ENCODE measurements around the gene CFAP221.

Gene CFAP221

DNA sequence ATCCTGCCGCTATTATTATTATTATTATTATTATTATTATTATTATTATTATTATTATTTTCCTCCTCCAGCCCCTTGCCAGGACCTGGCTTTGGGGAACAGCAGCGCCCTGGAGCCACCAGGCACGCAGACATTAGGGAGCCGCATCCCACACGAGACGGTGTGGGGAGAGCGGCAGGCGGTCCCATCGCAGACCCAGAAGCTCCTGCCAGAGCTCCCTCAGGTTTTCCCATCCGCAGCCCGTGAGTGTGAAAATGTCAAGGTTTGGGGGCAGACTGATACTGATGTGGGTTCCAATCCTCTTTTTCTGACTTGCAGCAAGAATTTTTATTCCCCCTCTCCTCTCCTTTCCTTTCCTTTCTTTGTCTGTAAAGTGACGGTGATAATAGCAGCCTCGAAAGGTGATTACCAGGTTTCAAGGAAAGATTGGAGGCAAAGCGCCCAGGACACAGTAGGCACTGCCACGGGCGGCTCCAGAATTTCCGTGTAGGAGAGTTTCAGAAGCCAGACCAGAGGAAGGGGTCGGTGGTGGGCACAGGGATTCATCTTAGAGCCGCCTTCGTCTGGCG is 20.8 kb upstream of the CFAP221 start:
- TF ChIP-seq SUZ12 (IDR thresholded peaks at IDR 0.05; ENCODE audit: extremely low read depth, insufficient read depth, insufficient read length) (no peak), ZNF274 (IDR thresholded peaks at IDR 0.05; ENCODE audit: low read depth, low read length) (no peak), YY1 (IDR thresholded peaks at IDR 0.05; ENCODE audit: insufficient read depth, insufficient read length) (no peak)
- Histone ChIP-seq H3K4me3 (ENCODE audit: insufficient read length, low read depth) (peak overlapping the region; percentile 52), H3K9me3 (ENCODE audit: insufficient read depth, low read length) (peaks cover 1% of the 10 kb centered on the region; the same call in 1 of the 2 replicates), H3K9ac (ENCODE audit: insufficient read length, low read depth) (peak overlapping the region; percentile 68), H3K36me3 (ENCODE audit: insufficient read depth, insufficient read length, low read length) (no peaks in the 10 kb centered on the region), H3K4me1 (ENCODE audit: insufficient read depth, insufficient read length) (no peaks in the 10 kb centered on the region), H3K27me3 (ENCODE audit: insufficient read depth, insufficient read length) (peaks cover 61% of the 10 kb centered on the region)
- no peak for DNase-seq (ENCODE audit: low read depth, low spot score)

DNA sequence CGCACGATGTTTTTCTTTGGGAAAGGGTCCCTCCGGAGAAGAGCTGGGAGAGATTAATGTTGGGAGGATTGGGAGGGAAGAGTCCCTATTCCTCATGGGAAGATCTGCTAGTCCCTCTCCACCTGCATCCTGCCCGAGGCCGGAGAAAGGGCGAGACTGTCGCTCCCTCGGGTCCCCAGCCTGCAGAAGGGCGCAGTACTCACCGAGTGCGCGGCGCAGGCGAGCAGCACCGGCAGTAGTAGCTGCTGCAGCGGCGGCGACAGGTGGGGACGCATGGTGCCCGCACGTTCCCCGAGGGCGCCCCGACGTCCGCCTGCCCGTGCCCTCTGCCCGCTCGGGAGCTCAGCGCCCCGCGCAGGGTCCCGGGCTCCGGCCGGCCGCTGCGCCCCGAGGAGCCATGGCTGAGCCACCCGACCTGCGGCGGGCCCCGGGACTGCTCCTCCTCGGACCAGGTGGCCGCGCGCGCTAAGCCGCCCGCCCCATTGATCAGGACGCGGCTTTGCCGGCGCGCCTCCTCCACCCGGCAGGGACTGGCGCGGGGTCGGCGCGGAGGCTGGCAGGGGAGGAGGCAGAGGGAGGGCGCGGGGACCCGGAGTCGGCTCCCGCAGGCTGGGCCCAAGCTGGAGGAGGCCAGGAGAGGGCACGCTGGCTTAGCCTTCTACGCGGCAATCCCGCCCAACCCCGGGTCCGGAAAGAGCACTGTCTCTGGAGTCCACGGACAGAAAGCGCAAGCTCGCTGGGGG is 20.1 kb upstream of the CFAP221 start, which contains the start of gene SCTR:
Gene SCTR, minus strand, starts transcription at position 532 of the 743 bp plus-strand sequence. Its CDS starts 257 bp downstream, at position 275.
- Histone ChIP-seq H3K4me3 (ENCODE audit: insufficient read length, low read depth) (peak within 1 kb of the TSS; percentile 52), H3K9ac (ENCODE audit: insufficient read length, low read depth) (peak within 1 kb of the TSS; percentile 68)
- no peak for DNase-seq (ENCODE audit: low read depth, low spot score)

DNA sequence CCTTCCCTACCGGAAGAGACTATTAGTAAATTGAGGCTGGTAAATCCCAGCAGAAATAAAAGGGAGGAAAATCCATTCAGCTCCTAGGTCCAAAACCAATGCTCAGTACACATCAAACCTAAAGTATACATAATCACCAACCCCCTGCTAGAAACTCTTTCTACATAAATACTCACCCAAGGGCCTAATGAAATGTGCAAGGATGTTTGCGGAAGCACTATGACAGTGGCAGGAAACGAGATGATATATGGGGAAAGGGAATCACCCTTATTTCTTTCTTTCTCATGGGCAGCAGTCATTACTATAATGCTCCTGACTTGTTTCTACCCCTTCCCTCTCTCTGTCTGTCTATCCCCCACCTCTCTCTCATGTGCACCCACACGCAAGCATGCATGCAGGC is 18.6 kb upstream of the CFAP221 start:
- Histone ChIP-seq H3K36me3 (ENCODE audit: insufficient read depth, insufficient read length, low read length) (no peaks in the 10 kb centered on the region), H3K4me1 (ENCODE audit: insufficient read depth, insufficient read length) (no peaks in the 10 kb centered on the region), H3K9me3 (ENCODE audit: insufficient read depth, low read length) (no peaks in the 10 kb centered on the region), H3K9ac (ENCODE audit: insufficient read length, low read depth) (no peak overlapping the region), H3K4me3 (ENCODE audit: insufficient read length, low read depth) (no peak overlapping the region), H3K27me3 (ENCODE audit: insufficient read depth, insufficient read length) (peaks cover 54% of the 10 kb centered on the region)
- no peak for DNase-seq (ENCODE audit: low read depth, low spot score)
- TF ChIP-seq ZNF274 (IDR thresholded peaks at IDR 0.05; ENCODE audit: low read depth, low read length) (no peak), YY1 (IDR thresholded peaks at IDR 0.05; ENCODE audit: insufficient read depth, insufficient read length) (no peak), SUZ12 (IDR thresholded peaks at IDR 0.05; ENCODE audit: extremely low read depth, insufficient read depth, insufficient read length) (no peak)

More for the DNA sequence above, 20.1 kb upstream of the CFAP221 start, which contains the start of gene SCTR:
- H3K27me3 ChIP-seq (ENCODE audit: insufficient read depth, insufficient read length): peaks cover 61% of the 10 kb centered on the region
- H3K9me3 ChIP-seq (ENCODE audit: insufficient read depth, low read length): no peaks in the 10 kb centered on the region
- H3K36me3 ChIP-seq (ENCODE audit: insufficient read depth, insufficient read length, low read length): no peaks in the 10 kb centered on the region
- peak; percentile 84 for TF ChIP-seq SUZ12 (IDR thresholded peaks at IDR 0.05; ENCODE audit: extremely low read depth, insufficient read depth, insufficient read length)
- no peak for TF ChIP-seq ZNF274 (IDR thresholded peaks at IDR 0.05; ENCODE audit: low read depth, low read length)
- no peak for TF ChIP-seq YY1 (IDR thresholded peaks at IDR 0.05; ENCODE audit: insufficient read depth, insufficient read length)
- H3K4me1 ChIP-seq (ENCODE audit: insufficient read depth, insufficient read length): no peaks in the 10 kb centered on the region

- Histone ChIP-seq H3K4me3 (ENCODE audit: insufficient read length, low read depth) (no peak overlapping the region), H3K9me3 (ENCODE audit: insufficient read depth, low read length) (peaks cover 6% of the 10 kb centered on the region), H3K27me3 (ENCODE audit: insufficient read depth, insufficient read length) (peaks cover 30% of the 10 kb centered on the region), H3K9ac (ENCODE audit: insufficient read length, low read depth) (no peak overlapping the region), H3K36me3 (ENCODE audit: insufficient read depth, insufficient read length, low read length) (no peaks in the 10 kb centered on the region), H3K4me1 (ENCODE audit: insufficient read depth, insufficient read length) (no peaks in the 10 kb centered on the region)
- no peak for DNase-seq (ENCODE audit: low read depth, low spot score)
- TF ChIP-seq SUZ12 (IDR thresholded peaks at IDR 0.05; ENCODE audit: extremely low read depth, insufficient read depth, insufficient read length) (no peak), ZNF274 (IDR thresholded peaks at IDR 0.05; ENCODE audit: low read depth, low read length) (no peak), YY1 (IDR thresholded peaks at IDR 0.05; ENCODE audit: insufficient read depth, insufficient read length) (no peak)
These were observed 16.2 kb upstream of the CFAP221 start for GRCh38 chr2:119527999-119528398.

- Histone ChIP-seq H3K4me1 (ENCODE audit: insufficient read depth, insufficient read length) (no peaks in the 10 kb centered on the region), H3K9ac (ENCODE audit: insufficient read length, low read depth) (no peak overlapping the region), H3K36me3 (ENCODE audit: insufficient read depth, insufficient read length, low read length) (no peaks in the 10 kb centered on the region), H3K9me3 (ENCODE audit: insufficient read depth, low read length) (peaks cover 26% of the 10 kb centered on the region), H3K27me3 (ENCODE audit: insufficient read depth, insufficient read length) (no peaks in the 10 kb centered on the region), H3K4me3 (ENCODE audit: insufficient read length, low read depth) (no peak overlapping the region)
- TF ChIP-seq SUZ12 (IDR thresholded peaks at IDR 0.05; ENCODE audit: extremely low read depth, insufficient read depth, insufficient read length): no peak
- TF ChIP-seq YY1 (IDR thresholded peaks at IDR 0.05; ENCODE audit: insufficient read depth, insufficient read length): no peak
- no peak for TF ChIP-seq ZNF274 (IDR thresholded peaks at IDR 0.05; ENCODE audit: low read depth, low read length)
- no peak for DNase-seq (ENCODE audit: low read depth, low spot score)
These were observed 13.0 kb upstream of the CFAP221 start for GRCh38 chr2:119531292-119531691.

DNA sequence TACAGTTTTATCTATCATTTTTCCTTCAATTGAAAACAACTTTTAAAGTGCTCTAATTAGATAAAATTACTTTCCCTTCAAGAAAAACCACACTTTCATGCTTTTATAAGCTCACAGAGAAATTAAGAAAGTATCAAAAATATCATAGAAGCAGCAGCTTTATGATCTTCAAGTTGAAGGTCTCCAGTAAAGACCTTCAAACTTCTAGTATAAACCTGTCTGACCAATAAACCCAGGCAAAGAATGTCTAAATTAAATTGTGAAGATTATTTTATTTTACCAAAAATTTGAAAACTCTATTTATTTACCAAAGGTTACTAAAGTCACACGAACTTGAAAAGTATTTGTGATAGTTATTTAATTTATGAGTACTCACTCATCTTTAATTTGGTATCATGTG is 10.7 kb upstream of the CFAP221 start:
- H3K9me3 ChIP-seq (ENCODE audit: insufficient read depth, low read length): peaks cover 26% of the 10 kb centered on the region
- no peaks in the 10 kb centered on the region for H3K4me1 ChIP-seq (ENCODE audit: insufficient read depth, insufficient read length)
- TF ChIP-seq YY1 (IDR thresholded peaks at IDR 0.05; ENCODE audit: insufficient read depth, insufficient read length) (no peak), SUZ12 (IDR thresholded peaks at IDR 0.05; ENCODE audit: extremely low read depth, insufficient read depth, insufficient read length) (no peak), ZNF274 (IDR thresholded peaks at IDR 0.05; ENCODE audit: low read depth, low read length) (no peak)

GRCh38 chr2:119536211-119536610 is 8.0 kb upstream of the CFAP221 start:
- no peak for DNase-seq (ENCODE audit: low read depth, low spot score)
- peaks cover 28% of the 10 kb centered on the region for H3K9me3 ChIP-seq (ENCODE audit: insufficient read depth, low read length)
- H3K9ac ChIP-seq (ENCODE audit: insufficient read length, low read depth): no peak overlapping the region
- H3K36me3 ChIP-seq (ENCODE audit: insufficient read depth, insufficient read length, low read length): no peaks in the 10 kb centered on the region
- TF ChIP-seq YY1 (IDR thresholded peaks at IDR 0.05; ENCODE audit: insufficient read depth, insufficient read length) (no peak), SUZ12 (IDR thresholded peaks at IDR 0.05; ENCODE audit: extremely low read depth, insufficient read depth, insufficient read length) (no peak), ZNF274 (IDR thresholded peaks at IDR 0.05; ENCODE audit: low read depth, low read length) (no peak)
- no peaks in the 10 kb centered on the region for H3K27me3 ChIP-seq (ENCODE audit: insufficient read depth, insufficient read length)
- no peak overlapping the region for H3K4me3 ChIP-seq (ENCODE audit: insufficient read length, low read depth)
- no peaks in the 10 kb centered on the region for H3K4me1 ChIP-seq (ENCODE audit: insufficient read depth, insufficient read length)

More for the DNA sequence above, 10.7 kb upstream of the CFAP221 start:
- Histone ChIP-seq H3K36me3 (ENCODE audit: insufficient read depth, insufficient read length, low read length) (no peaks in the 10 kb centered on the region), H3K9ac (ENCODE audit: insufficient read length, low read depth) (no peak overlapping the region), H3K4me3 (ENCODE audit: insufficient read length, low read depth) (no peak overlapping the region), H3K27me3 (ENCODE audit: insufficient read depth, insufficient read length) (no peaks in the 10 kb centered on the region)
- DNase-seq (ENCODE audit: low read depth, low spot score): no peak

Data from NT2/D1 (cell line).